Right lobe of liver (tissue), 6 donors: Measurements from ENCODE around the gene UBL7. TPM values are rescaled to one million over a fixed set of nuclear protein-coding genes. Genes with fewer than 3 reads are reported as not detected.

Experiments used
- ATAC-seq, 4 donors: fragments of 200-7000 bp; cut with Tn5 transposase; one replicate each; pipeline ENCODE4 v1.9.1; 2020; ENCODE audit warnings: mild to moderate bottlenecking in 4 of 4, moderate library complexity in 4 of 4
- DNase-seq, 3 donors: peaks; one replicate each; pipeline ENCODE4 v3.0.0-alpha.2; 2020
- H3K27ac ChIP-seq, 3 donors: fragments of 200-600 bp; one replicate each; pipeline ENCODE4 v1.8.0; 2022
- H3K27me3 ChIP-seq, 2 donors: fragments of 200-600 bp; one replicate each; pipeline ENCODE4 v1.8.0; 2022
- H3K36me3 ChIP-seq, 4 donors: fragments of 200-600 bp; sonication (generic) in 1 of 4; one replicate each; pipeline versions ENCODE4 v1.5.1 to v1.8.0; 2017 to 2022; ENCODE audit warnings: control low read depth in 1 of 4
- H3K4me1 ChIP-seq, 4 donors: fragments of 200-600 bp; sonication (generic) in 1 of 4; one replicate each; pipeline versions ENCODE4 v1.5.1 to v1.8.0; 2017 to 2022; ENCODE audit warnings: control low read depth in 1 of 4
- H3K4me3 ChIP-seq, 3 donors: fragments of 200-600 bp; one replicate each; pipeline ENCODE4 v1.8.0; 2022
- H3K9me3 ChIP-seq, 4 donors: fragments of 200-600 bp; sonication (generic) in 1 of 4; one replicate each; pipeline versions ENCODE4 v1.5.1 to v1.8.0; 2017 to 2022; ENCODE audit warnings: control low read depth in 1 of 4
- POLR2A ChIP-seq: fragments of 450-650 bp; IDR thresholded peaks from one replicate; pipeline ENCODE4 v1.6.1; 2017; ENCODE audit warnings: antibody characterized with exemption, mild to moderate bottlenecking
- WGBS: methylation state at CpG from one replicate; pipeline ENCODE4 v1.1.6; 2018; ENCODE audit warnings: low coverage, low lambda C conversion rate; ENCODE audit not compliant: insufficient coverage; ENCODE audit errors: missing lambda C conversion rate; 5-methylcytosine and 5-hydroxymethylcytosine counted together
- intact Hi-C, 2 donors: fragments of 100-400 bp; cut with DNase I; formaldehyde crosslinking; loops; one replicate each; pipeline versions ENCODE4 v1.11.2 to v1.14.1; 2022
- total RNA-seq, 6 experiments: library from RNA; depleted of rRNA in 2 of 6; stranded (reverse); fragments of >200 nt in 2 of 6; fragmentation: NEBNext Ultra II Directional in 3 of 6; extraction: Animal tissue kit (Norgen Biotek cat#: 25700) in 3 of 6; gene quantifications; one replicate each; pipeline versions ENCODE4 v1.1.0 to v1.2.4, GENCODE V29; 2016 to 2023
- TF ChIP-seq, protein P1 (sequence below), 4 donors: fragments of 200-600 bp in 3 of 4; fragments of 450-650 bp in 1 of 4; IDR thresholded peaks; one replicate each; pipeline versions ENCODE4 v1.5.1 to v1.8.0; 2016 to 2022; ENCODE audit warnings: antibody characterized with exemption in 4 of 4, mild to moderate bottlenecking in 2 of 4
- donor health status: DM: no; HTN: yes; CAD: no.
- donor health status: DM: no; HTN: no; CAD: no.
- donor health status: DM: no; HTN: no; CAD: no.
- donor health status: DM: no; HTN: yes; CAD: no.
- donor health status: DM: no; HTN: yes; CAD: no.

UBL7 gene
- total RNA-seq, 6 experiments from 2014 or later: 14.8 to 38.0 (median 17.3) TPM

DNA sequence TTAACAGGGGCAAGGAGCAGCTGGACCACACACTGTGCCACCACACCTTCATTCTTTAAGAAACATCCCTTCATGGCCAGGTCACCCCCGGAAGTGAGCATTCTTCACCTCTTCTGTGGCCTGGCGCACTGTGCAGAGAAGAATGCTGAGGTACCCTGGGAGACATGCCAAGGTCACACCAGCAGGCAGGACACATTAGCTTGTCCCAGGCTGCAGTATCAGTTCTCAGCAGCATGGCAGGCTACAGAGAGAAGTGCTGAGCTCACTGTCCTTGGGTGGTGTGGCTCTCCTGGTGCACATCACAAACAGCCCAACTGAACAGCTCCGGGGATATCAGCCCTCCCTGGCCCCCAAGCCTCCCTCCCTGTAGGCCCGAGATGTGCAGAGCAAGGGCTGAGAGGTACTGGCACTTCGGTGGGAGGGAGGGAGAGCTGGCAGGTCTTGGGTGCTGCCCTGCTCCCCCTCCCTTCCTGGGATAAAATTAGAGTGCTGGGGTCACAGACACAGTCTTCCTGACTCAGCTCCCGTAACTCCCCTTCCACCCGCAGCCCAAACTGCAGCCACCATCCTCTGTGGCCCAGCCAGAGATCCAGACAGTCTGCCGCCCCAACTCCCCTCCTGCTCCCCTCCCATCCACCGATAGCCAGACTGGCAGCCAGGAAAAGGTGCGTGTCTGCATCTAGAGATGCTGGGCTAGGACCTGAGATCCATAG is 40.6 kb downstream of the UBL7 start:
- intact Hi-C loops: no loop called here
- H3K36me3 ChIP-seq: no peaks in the 10 kb centered on the region
- no peak overlapping the region for H3K27ac ChIP-seq
- ATAC-seq (peak in 2 of 4 donors; percentile 33 to 43), DNase-seq (no peak)
- TF ChIP-seq, protein P1, sequence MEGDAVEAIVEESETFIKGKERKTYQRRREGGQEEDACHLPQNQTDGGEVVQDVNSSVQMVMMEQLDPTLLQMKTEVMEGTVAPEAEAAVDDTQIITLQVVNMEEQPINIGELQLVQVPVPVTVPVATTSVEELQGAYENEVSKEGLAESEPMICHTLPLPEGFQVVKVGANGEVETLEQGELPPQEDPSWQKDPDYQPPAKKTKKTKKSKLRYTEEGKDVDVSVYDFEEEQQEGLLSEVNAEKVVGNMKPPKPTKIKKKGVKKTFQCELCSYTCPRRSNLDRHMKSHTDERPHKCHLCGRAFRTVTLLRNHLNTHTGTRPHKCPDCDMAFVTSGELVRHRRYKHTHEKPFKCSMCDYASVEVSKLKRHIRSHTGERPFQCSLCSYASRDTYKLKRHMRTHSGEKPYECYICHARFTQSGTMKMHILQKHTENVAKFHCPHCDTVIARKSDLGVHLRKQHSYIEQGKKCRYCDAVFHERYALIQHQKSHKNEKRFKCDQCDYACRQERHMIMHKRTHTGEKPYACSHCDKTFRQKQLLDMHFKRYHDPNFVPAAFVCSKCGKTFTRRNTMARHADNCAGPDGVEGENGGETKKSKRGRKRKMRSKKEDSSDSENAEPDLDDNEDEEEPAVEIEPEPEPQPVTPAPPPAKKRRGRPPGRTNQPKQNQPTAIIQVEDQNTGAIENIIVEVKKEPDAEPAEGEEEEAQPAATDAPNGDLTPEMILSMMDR (IDR thresholded peaks at IDR 0.05): no peak
- no peak for TF ChIP-seq POLR2A
- WGBS: 57% methylated on average over 3 of the region's 10 CpGs
- H3K9me3 ChIP-seq: no peaks in the 10 kb centered on the region
- no peak overlapping the region for H3K4me3 ChIP-seq
- no peaks in the 10 kb centered on the region for H3K4me1 ChIP-seq
- H3K27me3 ChIP-seq: no peaks in the 10 kb centered on the region

DNA sequence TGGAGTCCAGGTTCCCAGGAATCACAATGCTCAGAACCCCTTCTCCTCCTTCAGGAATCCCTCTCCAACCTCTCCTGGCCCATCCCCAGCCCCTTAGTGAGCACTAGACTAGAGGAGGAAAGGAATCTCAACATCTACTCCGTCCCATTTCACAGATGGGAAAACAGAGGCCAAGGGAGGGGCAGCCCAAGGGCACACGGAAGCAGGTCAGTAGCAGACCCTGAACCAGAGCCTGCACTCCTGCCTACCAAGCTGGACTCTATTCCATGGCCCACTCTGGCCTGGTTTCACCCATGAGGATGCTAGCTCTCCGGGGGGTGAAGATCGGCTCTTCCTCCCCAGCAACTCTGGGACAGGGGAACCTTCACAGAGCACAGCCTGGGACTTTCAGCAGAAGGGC is 41.5 kb downstream of the UBL7 start:
- DNase-seq (no peak), ATAC-seq (no peak)
- H3K9me3 ChIP-seq: no peaks in the 10 kb centered on the region
- 92% methylated on average over 2 of the region's 4 CpGs for WGBS
- no peaks in the 10 kb centered on the region for H3K4me1 ChIP-seq
- no peak overlapping the region for H3K27ac ChIP-seq
- no peak for TF ChIP-seq POLR2A
- TF ChIP-seq, protein P1 (IDR thresholded peaks at IDR 0.05): no peak
- intact Hi-C loops: no loop called here
- H3K4me3 ChIP-seq: no peak overlapping the region
- H3K27me3 ChIP-seq: no peaks in the 10 kb centered on the region
- H3K36me3 ChIP-seq: no peaks in the 10 kb centered on the region

DNA sequence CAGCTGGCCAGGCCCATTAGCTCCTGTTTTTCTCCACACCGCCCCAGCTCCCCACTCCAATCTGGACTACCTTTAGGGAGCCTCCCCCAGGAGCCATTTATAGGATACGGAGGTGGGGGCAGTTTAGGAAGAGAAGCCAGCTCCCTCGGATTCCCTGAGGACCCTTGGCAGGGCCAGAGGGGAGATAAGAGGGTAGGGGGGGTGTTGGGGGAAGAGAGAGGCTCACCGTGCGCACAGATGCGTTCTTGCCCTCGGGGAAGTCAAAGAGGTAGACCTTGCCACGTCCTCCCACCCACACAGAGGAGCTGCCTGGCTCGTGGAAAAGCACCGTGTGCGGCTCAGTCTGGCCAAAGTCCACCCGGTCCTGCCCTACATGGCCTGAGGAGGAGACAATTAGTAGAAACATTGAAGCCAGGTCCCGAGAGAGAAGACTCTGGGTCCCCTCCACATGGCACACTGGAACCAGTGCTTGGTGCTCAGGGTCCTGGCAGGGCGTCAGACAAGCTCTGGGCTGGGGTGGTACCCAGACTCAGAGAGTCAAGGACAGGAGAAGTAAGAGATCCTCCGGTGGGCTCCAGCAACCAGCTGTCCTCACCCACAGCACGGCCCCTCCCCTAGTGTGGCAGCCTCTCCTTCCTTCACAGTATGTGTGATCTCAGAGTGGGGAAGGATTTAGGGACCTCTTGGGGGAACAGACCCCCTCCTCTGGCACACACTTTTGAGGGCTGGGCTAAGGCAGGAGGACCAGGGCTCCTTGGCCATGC is 42.2 kb downstream of the UBL7 start:
- intact Hi-C loops: no loop called here
- TF ChIP-seq, protein P1 (IDR thresholded peaks at IDR 0.05): no peak
- TF ChIP-seq POLR2A: no peak
- DNase-seq: peak in 1 of 3 donors; percentile 54
- H3K4me1 ChIP-seq: no peaks in the 10 kb centered on the region
- H3K27ac ChIP-seq: no peak overlapping the region
- no peaks in the 10 kb centered on the region for H3K27me3 ChIP-seq
- no peaks in the 10 kb centered on the region for H3K36me3 ChIP-seq
- ATAC-seq: peak; percentile 59 to 86 (median 66)
- no peak overlapping the region for H3K4me3 ChIP-seq
- 38% methylated on average over 4 of the region's 16 CpGs for WGBS
- no peaks in the 10 kb centered on the region for H3K9me3 ChIP-seq

DNA sequence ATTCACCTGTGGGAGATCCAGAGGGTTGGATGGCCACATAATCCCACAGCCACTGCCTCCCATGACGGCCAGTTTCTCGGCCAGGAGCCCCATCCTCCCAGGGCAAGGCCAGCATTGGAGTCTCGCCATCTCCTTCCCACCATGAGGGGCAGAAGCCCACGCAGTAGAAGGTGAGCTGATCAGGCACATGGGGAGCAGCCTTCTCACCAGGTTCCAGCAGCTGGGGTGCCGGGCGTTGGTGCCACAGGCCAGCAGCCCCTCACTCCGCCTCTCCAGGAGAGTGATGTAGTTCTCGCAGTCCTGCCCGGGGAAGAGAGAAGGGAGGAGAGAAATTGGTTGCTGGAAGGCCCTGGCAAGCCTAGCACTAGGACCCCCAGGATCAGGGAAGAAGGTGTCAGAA is 43.3 kb downstream of the UBL7 start:
- Histone ChIP-seq H3K4me1 (no peaks in the 10 kb centered on the region), H3K9me3 (no peaks in the 10 kb centered on the region), H3K27me3 (no peaks in the 10 kb centered on the region), H3K36me3 (no peaks in the 10 kb centered on the region), H3K27ac (no peak overlapping the region), H3K4me3 (no peak overlapping the region)
- no CpG with 5 or more reads among the region's 9 CpGs for WGBS
- ATAC-seq (no peak), DNase-seq (no peak)
- TF ChIP-seq, protein P1 (IDR thresholded peaks at IDR 0.05): no peak
- TF ChIP-seq POLR2A: no peak
- intact Hi-C loops: no loop called here
